Testis (tissue), 3 donors: ENCODE results near the gene DOK5. TPM values are rescaled to one million over a fixed set of nuclear protein-coding genes. Genes with fewer than 3 reads are reported as not detected.
A peak's percentile ranks its signal among the peaks of the same experiment; 100 is the strongest.

ENCODE experiments used
- DNase-seq: peaks from one replicate; pipeline ENCODE4 v3.0.0-alpha.2; 2019
- H3K27ac ChIP-seq, 2 donors: fragments of 200-600 bp; sonication (generic); one replicate each; pipeline ENCODE4 v1.5.1; 2019
- H3K27me3 ChIP-seq: fragments of 200-600 bp; sonication (generic); one replicate; pipeline ENCODE4 v1.5.1; 2019
- H3K36me3 ChIP-seq: fragments of 200-600 bp; sonication (generic); one replicate; pipeline ENCODE4 v1.5.1; 2017; ENCODE audit warnings: low read depth; ENCODE audit errors: missing control alignments
- H3K4me1 ChIP-seq: fragments of 200-600 bp; sonication (generic); one replicate; pipeline ENCODE4 v1.5.1; 2019
- H3K4me3 ChIP-seq, 2 donors: fragments of 200-600 bp; sonication (generic); one replicate each; pipeline ENCODE4 v1.5.1; 2017 to 2019
- H3K9me3 ChIP-seq: fragments of 200-600 bp; sonication (generic); one replicate; pipeline ENCODE4 v1.5.1; 2017
- CTCF ChIP-seq, 3 experiments: fragments of 450-650 bp in 2 of 3; fragments of 200-600 bp in 1 of 3; sonication (generic) in 1 of 3; IDR thresholded peaks; one replicate each; pipeline ENCODE4 v1.5.1; 2016 to 2019; ENCODE audit warnings: antibody characterized with exemption in 3 of 3, mild to moderate bottlenecking in 2 of 3, moderate library complexity in 1 of 3
- POLR2A ChIP-seq: fragments of 450-650 bp; IDR thresholded peaks from one replicate; pipeline ENCODE4 v1.6.1; 2017; ENCODE audit warnings: antibody characterized with exemption, mild to moderate bottlenecking, moderate library complexity
- WGBS, 2 donors: methylation state at CpG; one replicate each; pipeline ENCODE4 v1.1.5; 2018; 5-methylcytosine and 5-hydroxymethylcytosine counted together
- intact Hi-C: fragments of 100-400 bp; cut with DNase I; formaldehyde crosslinking; loops from one replicate; pipeline ENCODE4 v1.15.1; 2023; ENCODE audit warnings: low total_unique reads
- polyA plus RNA-seq: library from polyadenylated mRNA; stranded (reverse); fragments of 350-450 nt; fragmentation: Illumina TruSeq; extraction: RNeasy Lipid Tissue Mini Kit (QIAGEN cat#74804); gene quantifications from one replicate; pipeline ENCODE4 v1.2.3, GENCODE V29; 2014; ENCODE audit warnings: low read depth, low replicate concordance; ENCODE audit not compliant: insufficient read depth
- total RNA-seq, 2 donors: library from RNA; depleted of rRNA; stranded (reverse); fragments of >200 nt; gene quantifications; one replicate each; pipeline ENCODE4 v1.2.3, GENCODE V29; 2016

Gene DOK5
- total and polyA plus RNA-seq, 3 donors from 2014 or later, result 1.0 to 3.1 (median 1.7) TPM

- no peaks in the 10 kb centered on the region for H3K36me3 ChIP-seq
- WGBS, 2 donors, result 15 to 16% methylated on average over 14 of the region's 14 CpGs
- no peaks in the 10 kb centered on the region for H3K4me1 ChIP-seq
- H3K27ac ChIP-seq, result no peak overlapping the region
- no peaks in the 10 kb centered on the region for H3K9me3 ChIP-seq
- intact Hi-C loops, result no loop called here
- TF ChIP-seq CTCF (IDR thresholded peaks at IDR 0.05), result peak in 2 of 3 experiments; percentile 45 to 66
- no peak for TF ChIP-seq POLR2A
- H3K4me3 ChIP-seq, result no peak overlapping the region
- no peaks in the 10 kb centered on the region for H3K27me3 ChIP-seq
- peak; percentile 59 for DNase-seq
Observed at GRCh38 chr20:54680872-54681619, 205.7 kb downstream of the DOK5 start.

GRCh38 chr20:54681869-54682268, 206.5 kb downstream of the DOK5 start:
- TF ChIP-seq POLR2A, result no peak
- TF ChIP-seq CTCF (IDR thresholded peaks at IDR 0.05), result no peak
- WGBS, 2 donors, result 58 to 65% methylated on average over 6 of the region's 6 CpGs
- no peak for DNase-seq
- no peaks in the 10 kb centered on the region for H3K27me3 ChIP-seq
- H3K27ac ChIP-seq, result no peak overlapping the region
- intact Hi-C loops, result no loop called here
- H3K36me3 ChIP-seq, result no peaks in the 10 kb centered on the region
- H3K4me1 ChIP-seq, result no peaks in the 10 kb centered on the region
- H3K4me3 ChIP-seq, result no peak overlapping the region
- H3K9me3 ChIP-seq, result no peaks in the 10 kb centered on the region

- Histone ChIP-seq H3K9me3 (no peaks in the 10 kb centered on the region), H3K27me3 (no peaks in the 10 kb centered on the region), H3K4me3 (no peak overlapping the region), H3K4me1 (no peaks in the 10 kb centered on the region), H3K36me3 (no peaks in the 10 kb centered on the region), H3K27ac (no peak overlapping the region)
- WGBS, 2 donors, result 77 to 82% methylated on average over 1 of the region's 1 CpG
- intact Hi-C loops, result no loop called here
- TF ChIP-seq POLR2A (no peak), CTCF (IDR thresholded peaks at IDR 0.05) (no peak)
- DNase-seq, result no peak
Observed at GRCh38 chr20:54688476-54688875, 213.1 kb downstream of the DOK5 start.

GRCh38 chr20:54690323-54690722, 214.9 kb downstream of the DOK5 start:
- 83 to 84% methylated on average over 3 of the region's 3 CpGs for WGBS, 2 donors
- H3K36me3 ChIP-seq, result no peaks in the 10 kb centered on the region
- H3K27me3 ChIP-seq, result no peaks in the 10 kb centered on the region

More at GRCh38 chr20:54690323-54690722, 214.9 kb downstream of the DOK5 start:
- no peaks in the 10 kb centered on the region for H3K9me3 ChIP-seq
- no peak for TF ChIP-seq CTCF (IDR thresholded peaks at IDR 0.05)
- no peak for TF ChIP-seq POLR2A
- no peak overlapping the region for H3K27ac ChIP-seq
- intact Hi-C loops, result no loop called here
- no peaks in the 10 kb centered on the region for H3K4me1 ChIP-seq
- DNase-seq, result no peak
- no peak overlapping the region for H3K4me3 ChIP-seq
